HL-60 (cell line): ENCODE data around the gene DCAF16.

ENCODE experiments used
- DNase-seq, 2 experiments: peaks; one replicate each; pipeline ENCODE4 v3.0.0-alpha.2; 2010 to 2020; ENCODE audit warnings: low read depth in 1 of 2, low spot score in 1 of 2
- H3K27ac ChIP-seq: fragments of 250-450 bp; sonication (Bioruptor Pico); replicated peaks from 2 replicates; pipeline ENCODE4 v1.5.1; 2020; ENCODE audit warnings: mild to moderate bottlenecking, moderate library complexity
- H3K27me3 ChIP-seq: fragments of 250-450 bp; sonication (Bioruptor Pico); 2 replicates; pipeline ENCODE4 v1.5.1; 2021; ENCODE audit warnings: mild to moderate bottlenecking, moderate library complexity; ENCODE audit not compliant: insufficient read depth, poor library complexity, severe bottlenecking
- H3K4me3 ChIP-seq: replicated peaks from 2 replicates; pipeline ENCODE4 v1.5.1; 2011; ENCODE audit warnings: mild to moderate bottlenecking, control low read depth, low read length; ENCODE audit not compliant: insufficient read depth
- CTCF ChIP-seq: IDR thresholded peaks from one replicate; pipeline ENCODE4 v1.5.1; 2011; ENCODE audit warnings: low read length, control low read depth, inconsistent platforms; ENCODE audit not compliant: insufficient read depth
- GABPA ChIP-seq: IDR thresholded peaks from 2 replicates; pipeline ENCODE4 v1.6.1; 2012; ENCODE audit warnings: low read depth
- POLR2AphosphoS5 ChIP-seq: IDR thresholded peaks from 2 replicates; pipeline ENCODE4 v1.6.1; 2012; ENCODE audit warnings: low read depth
- REST ChIP-seq: IDR thresholded peaks from 2 replicates; pipeline ENCODE4 v1.6.1; 2012; ENCODE audit warnings: low read depth; ENCODE audit not compliant: insufficient replicate concordance
- SPI1 ChIP-seq: IDR thresholded peaks from 2 replicates; pipeline ENCODE4 v1.6.1; 2012; ENCODE audit warnings: low read depth, mild to moderate bottlenecking, borderline replicate concordance

The DCAF16 gene

GRCh38 chr4:17811078-17811603, 584 bp upstream of the DCAF16 start:
- peak overlapping the region; percentile 99 for H3K27ac ChIP-seq
- H3K27me3 ChIP-seq, result no peaks in the 10 kb centered on the region
- DNase-seq, result no peak
- peak overlapping the region; percentile 82 for H3K4me3 ChIP-seq
- no peak for TF ChIP-seq GABPA

- H3K27me3 ChIP-seq, result no peaks in the 10 kb centered on the region
- no peak for DNase-seq
- peak overlapping the region; percentile 99 for H3K27ac ChIP-seq
- H3K4me3 ChIP-seq, result peak overlapping the region; percentile 82
- no peak for TF ChIP-seq SPI1
- TF ChIP-seq REST, result no peak
- no peak for TF ChIP-seq POLR2AphosphoS5
- no peak for TF ChIP-seq GABPA
- TF ChIP-seq CTCF, result no peak
Measured at GRCh38 chr4:17809667-17810066, 890 bp downstream of the DCAF16 start.

GRCh38 chr4:17807446-17807845, 3.1 kb downstream of the DCAF16 start:
- Histone ChIP-seq H3K4me3 (no peak overlapping the region), H3K27me3 (no peaks in the 10 kb centered on the region), H3K27ac (no peak overlapping the region)
- DNase-seq, result no peak
- TF ChIP-seq REST (no peak), POLR2AphosphoS5 (no peak), SPI1 (no peak), CTCF (no peak), GABPA (no peak)

- Histone ChIP-seq H3K4me3 (no peak overlapping the region), H3K27ac (no peak overlapping the region), H3K27me3 (no peaks in the 10 kb centered on the region)
- DNase-seq, result no peak
- no peak for TF ChIP-seq POLR2AphosphoS5
Measured at GRCh38 chr4:17805580-17806155, 4.9 kb downstream of the DCAF16 start.

GRCh38 chr4:17797808-17798207, 12.7 kb downstream of the DCAF16 start:
- Histone ChIP-seq H3K27ac (no peak overlapping the region), H3K27me3 (no peaks in the 10 kb centered on the region), H3K4me3 (no peak overlapping the region)
- DNase-seq, result no peak
- TF ChIP-seq REST, result no peak
- no peak for TF ChIP-seq POLR2AphosphoS5
- no peak for TF ChIP-seq SPI1
- TF ChIP-seq CTCF, result no peak
- TF ChIP-seq GABPA, result no peak
